WTC11 (cell line): ENCODE measurements around the gene NRXN3. TPM values are rescaled to one million over a fixed set of nuclear protein-coding genes. Genes with fewer than 3 reads are reported as not detected.

Experiments used
- ATAC-seq: fragments of 200-7000 bp; cut with Tn5 transposase; 2 replicates; pipeline ENCODE4 v1.10.0; 2021; ENCODE audit warnings: mild to moderate bottlenecking, moderate library complexity
- CTCF ChIA-PET: fragments of 300-600 bp; sonication (Branson Sonifier 250); formaldehyde crosslinking; loops from one replicate; lab custom pipeline; 2021; ENCODE audit warnings: antibody characterized with exemption; lab: Charles Lee
- POLR2A ChIA-PET: fragments of 350-600 bp; sonication (Branson Sonifier 250); formaldehyde crosslinking; loops from one replicate; lab custom pipeline; 2021; ENCODE audit warnings: antibody characterized with exemption; lab: Charles Lee
- DNase-seq: peaks from one replicate; pipeline ENCODE4 v3.0.0; 2021; ENCODE audit warnings: low spot score
- H3K27ac Mint-ChIP-seq: 2 replicates; pipeline ENCODE4 v1.8.0; 2021; ENCODE audit warnings: mixed read lengths
- H3K27me3 Mint-ChIP-seq: 2 replicates; pipeline ENCODE4 v1.8.0; 2021; ENCODE audit warnings: low read depth, mild to moderate bottlenecking, moderate library complexity, mixed read lengths
- H3K36me3 Mint-ChIP-seq: 2 replicates; pipeline ENCODE4 v1.8.0; 2021; ENCODE audit warnings: mixed read lengths
- H3K4me1 Mint-ChIP-seq: 2 replicates; pipeline ENCODE4 v1.8.0; 2022; ENCODE audit warnings: mixed read lengths
- H3K4me3 Mint-ChIP-seq: 2 replicates; pipeline ENCODE4 v1.8.0; 2021; ENCODE audit warnings: mild to moderate bottlenecking, moderate library complexity, mixed read lengths
- H3K9me3 Mint-ChIP-seq: 2 replicates; pipeline ENCODE4 v1.8.0; 2021; ENCODE audit warnings: mixed read lengths
- ATF1 ChIP-seq: sonication (generic); formaldehyde crosslinking; IDR thresholded peaks from 2 replicates; pipeline ENCODE4 v1.8.1; 2023; ENCODE audit warnings: mild to moderate bottlenecking, moderate library complexity, missing genetic modification reagents
- ATF2 ChIP-seq: sonication (generic); formaldehyde crosslinking; IDR thresholded peaks from 2 replicates; pipeline ENCODE4 v1.8.1; 2022; ENCODE audit warnings: low read depth, missing genetic modification reagents, borderline replicate concordance
- CDX4 ChIP-seq: fragments of 250-450 bp; sonication (Bioruptor Pico); IDR thresholded peaks from 2 replicates; pipeline ENCODE4 v1.9.0; 2021; ENCODE audit warnings: moderate library complexity, mild to moderate bottlenecking, inconsistent platforms, borderline replicate concordance
- HMGXB4 ChIP-seq: sonication (generic); formaldehyde crosslinking; IDR thresholded peaks from 2 replicates; pipeline ENCODE4 v1.8.1; 2023; ENCODE audit warnings: mild to moderate bottlenecking, moderate library complexity, missing genetic modification reagents
- IRF1 ChIP-seq: sonication (generic); formaldehyde crosslinking; IDR thresholded peaks from 2 replicates; pipeline ENCODE4 v1.8.0; 2023; ENCODE audit warnings: missing genetic modification reagents
- JAZF1 ChIP-seq: fragments of 250-450 bp; sonication (Bioruptor Pico); IDR thresholded peaks from 2 replicates; pipeline ENCODE4 v1.9.0; 2021; ENCODE audit warnings: moderate library complexity, mild to moderate bottlenecking, inconsistent platforms
- MXD4 ChIP-seq: fragments of 250-450 bp; sonication (Bioruptor Pico); IDR thresholded peaks from 2 replicates; pipeline ENCODE4 v1.8.0; 2021; ENCODE audit warnings: mild to moderate bottlenecking, moderate library complexity, borderline replicate concordance
- MYBL2 ChIP-seq: sonication (generic); formaldehyde crosslinking; IDR thresholded peaks from 2 replicates; pipeline ENCODE4 v1.8.1; 2023; ENCODE audit warnings: mild to moderate bottlenecking, moderate library complexity, missing genetic modification reagents
- SMAD4 ChIP-seq: sonication (generic); formaldehyde crosslinking; IDR thresholded peaks from 2 replicates; pipeline ENCODE4 v1.8.0; 2022; ENCODE audit warnings: mild to moderate bottlenecking, missing genetic modification reagents
- SP1 ChIP-seq: sonication (generic); formaldehyde crosslinking; conservative IDR thresholded peaks from 2 replicates; pipeline ENCODE4 v1.8.1; 2022; ENCODE audit warnings: missing genetic modification reagents
- total RNA-seq: library from RNA; stranded (reverse); gene quantifications from 3 replicates; pipeline ENCODE4 v1.2.3, GENCODE V29; 2021
- TF ChIP-seq, protein P1 (sequence below): sonication (generic); formaldehyde crosslinking; conservative IDR thresholded peaks from 2 replicates; pipeline ENCODE4 v1.8.1; 2023; ENCODE audit warnings: mild to moderate bottlenecking, low read depth, missing genetic modification reagents, moderate library complexity
- TF ChIP-seq, protein P2 (sequence below): sonication (generic); formaldehyde crosslinking; IDR thresholded peaks from 2 replicates; pipeline ENCODE4 v1.8.0; 2022; ENCODE audit warnings: missing genetic modification reagents

Gene NRXN3
- total RNA-seq, 1 experiment from 2014 or later: 3.0 TPM

DNA sequence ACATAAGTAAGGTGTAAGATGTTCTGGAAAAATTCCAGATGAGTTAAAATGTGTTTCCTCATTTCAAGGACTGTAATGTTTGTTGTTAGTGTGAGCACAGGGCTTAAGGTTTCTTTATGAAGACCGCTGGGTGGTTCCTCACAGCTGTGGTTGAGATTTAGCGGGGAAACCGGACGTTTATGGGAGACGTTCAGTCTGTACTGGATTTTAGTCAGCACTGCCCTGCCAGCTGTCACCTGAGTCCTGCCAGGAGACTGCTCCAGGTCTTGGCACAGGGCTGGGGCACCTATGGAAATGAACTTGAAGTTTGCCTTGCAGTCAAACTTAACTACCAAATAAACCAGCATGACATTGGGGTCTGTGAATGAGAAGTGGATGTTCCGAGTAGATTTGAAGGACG, 1485.9 kb downstream of the NRXN3 start (continued):
- TF ChIP-seq IRF1 (CRISPR knock-in tag): no peak

DNA sequence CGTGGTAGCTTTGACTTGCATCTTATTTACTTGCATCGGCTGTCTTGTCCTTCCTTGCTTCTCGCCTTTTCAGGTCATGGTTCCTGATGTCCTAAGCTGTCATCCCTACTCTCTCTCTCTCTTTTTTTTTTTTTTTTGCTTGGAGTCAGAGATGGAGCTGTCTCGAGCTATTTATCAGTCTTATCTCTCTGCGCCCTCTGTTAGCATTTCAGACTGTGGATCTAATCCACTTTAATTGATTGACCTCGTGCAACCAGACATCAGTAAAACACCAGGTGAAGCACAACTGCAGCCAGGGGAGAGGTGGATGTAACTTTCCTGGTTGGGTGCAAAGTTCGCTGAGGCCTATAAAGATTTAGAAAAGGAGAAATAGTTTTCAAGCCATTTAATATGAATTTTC, 1486.3 kb downstream of the NRXN3 start:
- no peak for ATAC-seq
- Mint-ChIP-seq H3K9me3 (peaks cover 33% of the 10 kb centered on the region), H3K27ac (no peak overlapping the region), H3K4me1 (no peaks in the 10 kb centered on the region), H3K27me3 (no peaks in the 10 kb centered on the region), H3K4me3 (no peak overlapping the region), H3K36me3 (peaks cover 2% of the 10 kb centered on the region; the same call in 1 of the 2 replicates)
- CTCF ChIA-PET: interaction anchor here (0.6 kb wide), 1 partner anchor 1090 kb away, joined by 3 read pairs; no protein-coding TSS in a partner anchor
- POLR2A ChIA-PET: no interaction called here
- no peak for TF ChIP-seq ATF1 (CRISPR knock-in tag)
- TF ChIP-seq CDX4 (CRISPR knock-in tag): no peak
- TF ChIP-seq HMGXB4 (CRISPR knock-in tag): no peak
- no peak for DNase-seq

DNA sequence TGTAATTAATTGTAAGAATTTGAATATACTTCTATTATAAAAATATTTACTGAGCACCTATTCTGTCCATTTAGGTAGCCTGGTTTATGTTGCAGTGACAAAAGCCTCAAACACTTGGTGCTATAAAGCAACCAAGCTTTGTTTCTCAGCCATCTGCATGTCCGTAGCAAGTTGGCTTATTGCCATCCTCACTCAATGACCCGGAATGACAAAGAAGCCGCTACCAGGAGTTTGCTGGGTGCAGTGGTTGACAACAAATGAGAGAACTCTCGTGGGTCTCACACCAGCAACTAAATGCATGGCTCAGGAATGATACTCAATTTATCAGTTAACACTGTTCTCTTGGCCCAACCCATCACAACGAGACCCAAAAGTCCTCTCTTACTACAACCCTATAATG, 1488.0 kb downstream of the NRXN3 start:
- Mint-ChIP-seq H3K27me3 (no peaks in the 10 kb centered on the region), H3K9me3 (peaks cover 31% of the 10 kb centered on the region)
- TF ChIP-seq MYBL2: no peak
- TF ChIP-seq, all 79 proteins: peak for 0
- Mint-ChIP-seq H3K36me3 (peaks cover 7% of the 10 kb centered on the region), H3K4me1 (no peaks in the 10 kb centered on the region), H3K27ac (no peak overlapping the region), H3K4me3 (no peak overlapping the region)
- ChIA-PET POLR2A (no interaction called here), CTCF (no interaction called here)
- DNase-seq: no peak
- ATAC-seq: no peak

DNA sequence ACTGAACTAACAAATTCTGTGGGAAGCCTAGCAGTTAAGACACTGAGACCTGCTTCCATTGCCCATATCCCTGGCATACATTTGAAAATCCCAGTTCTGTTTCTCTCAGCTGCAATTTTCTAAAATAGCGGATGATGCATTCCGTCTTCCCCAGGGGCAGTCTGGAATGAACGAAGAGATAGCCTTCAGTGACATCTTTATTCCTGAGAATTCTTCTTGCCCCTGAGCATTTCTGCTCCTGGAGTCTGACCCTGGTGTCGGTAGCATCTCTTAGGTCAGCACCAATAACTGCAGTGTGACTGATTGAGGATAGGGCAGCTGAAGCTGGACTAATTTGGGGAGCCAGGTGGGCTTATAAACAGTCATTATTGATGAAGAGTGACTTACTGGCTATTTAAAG, 1488.6 kb downstream of the NRXN3 start:
- peaks cover 33% of the 10 kb centered on the region for H3K9me3 Mint-ChIP-seq
- peaks cover 7% of the 10 kb centered on the region for H3K36me3 Mint-ChIP-seq
- TF ChIP-seq SP1 (no peak), MXD4 (CRISPR knock-in tag) (no peak), HMGXB4 (CRISPR knock-in tag) (no peak), SMAD4 (no peak), ATF1 (CRISPR knock-in tag) (no peak), JAZF1 (CRISPR knock-in tag) (no peak), ATF2 (no peak)
- TF ChIP-seq, protein P1, sequence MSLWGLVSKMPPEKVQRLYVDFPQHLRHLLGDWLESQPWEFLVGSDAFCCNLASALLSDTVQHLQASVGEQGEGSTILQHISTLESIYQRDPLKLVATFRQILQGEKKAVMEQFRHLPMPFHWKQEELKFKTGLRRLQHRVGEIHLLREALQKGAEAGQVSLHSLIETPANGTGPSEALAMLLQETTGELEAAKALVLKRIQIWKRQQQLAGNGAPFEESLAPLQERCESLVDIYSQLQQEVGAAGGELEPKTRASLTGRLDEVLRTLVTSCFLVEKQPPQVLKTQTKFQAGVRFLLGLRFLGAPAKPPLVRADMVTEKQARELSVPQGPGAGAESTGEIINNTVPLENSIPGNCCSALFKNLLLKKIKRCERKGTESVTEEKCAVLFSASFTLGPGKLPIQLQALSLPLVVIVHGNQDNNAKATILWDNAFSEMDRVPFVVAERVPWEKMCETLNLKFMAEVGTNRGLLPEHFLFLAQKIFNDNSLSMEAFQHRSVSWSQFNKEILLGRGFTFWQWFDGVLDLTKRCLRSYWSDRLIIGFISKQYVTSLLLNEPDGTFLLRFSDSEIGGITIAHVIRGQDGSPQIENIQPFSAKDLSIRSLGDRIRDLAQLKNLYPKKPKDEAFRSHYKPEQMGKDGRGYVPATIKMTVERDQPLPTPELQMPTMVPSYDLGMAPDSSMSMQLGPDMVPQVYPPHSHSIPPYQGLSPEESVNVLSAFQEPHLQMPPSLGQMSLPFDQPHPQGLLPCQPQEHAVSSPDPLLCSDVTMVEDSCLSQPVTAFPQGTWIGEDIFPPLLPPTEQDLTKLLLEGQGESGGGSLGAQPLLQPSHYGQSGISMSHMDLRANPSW (CRISPR knock-in tag): no peak
- TF ChIP-seq, protein P2, sequence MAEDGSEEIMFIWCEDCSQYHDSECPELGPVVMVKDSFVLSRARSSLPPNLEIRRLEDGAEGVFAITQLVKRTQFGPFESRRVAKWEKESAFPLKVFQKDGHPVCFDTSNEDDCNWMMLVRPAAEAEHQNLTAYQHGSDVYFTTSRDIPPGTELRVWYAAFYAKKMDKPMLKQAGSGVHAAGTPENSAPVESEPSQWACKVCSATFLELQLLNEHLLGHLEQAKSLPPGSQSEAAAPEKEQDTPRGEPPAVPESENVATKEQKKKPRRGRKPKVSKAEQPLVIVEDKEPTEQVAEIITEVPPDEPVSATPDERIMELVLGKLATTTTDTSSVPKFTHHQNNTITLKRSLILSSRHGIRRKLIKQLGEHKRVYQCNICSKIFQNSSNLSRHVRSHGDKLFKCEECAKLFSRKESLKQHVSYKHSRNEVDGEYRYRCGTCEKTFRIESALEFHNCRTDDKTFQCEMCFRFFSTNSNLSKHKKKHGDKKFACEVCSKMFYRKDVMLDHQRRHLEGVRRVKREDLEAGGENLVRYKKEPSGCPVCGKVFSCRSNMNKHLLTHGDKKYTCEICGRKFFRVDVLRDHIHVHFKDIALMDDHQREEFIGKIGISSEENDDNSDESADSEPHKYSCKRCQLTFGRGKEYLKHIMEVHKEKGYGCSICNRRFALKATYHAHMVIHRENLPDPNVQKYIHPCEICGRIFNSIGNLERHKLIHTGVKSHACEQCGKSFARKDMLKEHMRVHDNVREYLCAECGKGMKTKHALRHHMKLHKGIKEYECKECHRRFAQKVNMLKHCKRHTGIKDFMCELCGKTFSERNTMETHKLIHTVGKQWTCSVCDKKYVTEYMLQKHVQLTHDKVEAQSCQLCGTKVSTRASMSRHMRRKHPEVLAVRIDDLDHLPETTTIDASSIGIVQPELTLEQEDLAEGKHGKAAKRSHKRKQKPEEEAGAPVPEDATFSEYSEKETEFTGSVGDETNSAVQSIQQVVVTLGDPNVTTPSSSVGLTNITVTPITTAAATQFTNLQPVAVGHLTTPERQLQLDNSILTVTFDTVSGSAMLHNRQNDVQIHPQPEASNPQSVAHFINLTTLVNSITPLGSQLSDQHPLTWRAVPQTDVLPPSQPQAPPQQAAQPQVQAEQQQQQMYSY (CRISPR knock-in tag): no peak
- H3K4me3 Mint-ChIP-seq: no peak overlapping the region
- ATAC-seq: no peak
- DNase-seq: no peak
- no peaks in the 10 kb centered on the region for H3K4me1 Mint-ChIP-seq
- ChIA-PET POLR2A (no interaction called here), CTCF (no interaction called here)
- H3K27ac Mint-ChIP-seq: no peak overlapping the region
- no peaks in the 10 kb centered on the region for H3K27me3 Mint-ChIP-seq
